Epithelial cell of esophagus (primary cell): Measurements from ENCODE around the gene MBD3L1.

ENCODE experiments used
- DNase-seq: peaks from one replicate; pipeline ENCODE4 v3.0.0; 2010; ENCODE audit warnings: low read depth
- H3K4me3 ChIP-seq: 2 replicates; pipeline ENCODE4 v1.5.1; 2011; ENCODE audit warnings: mild to moderate bottlenecking, low read length, control low read depth
- TF ChIP-seq, protein P1 (sequence below): IDR thresholded peaks from 2 replicates; pipeline ENCODE4 v1.5.1; 2011; ENCODE audit warnings: low read depth, mild to moderate bottlenecking, low read length, control low read depth, inconsistent platforms; ENCODE audit not compliant: insufficient read depth; ENCODE audit errors: missing control alignments

Gene MBD3L1

DNA sequence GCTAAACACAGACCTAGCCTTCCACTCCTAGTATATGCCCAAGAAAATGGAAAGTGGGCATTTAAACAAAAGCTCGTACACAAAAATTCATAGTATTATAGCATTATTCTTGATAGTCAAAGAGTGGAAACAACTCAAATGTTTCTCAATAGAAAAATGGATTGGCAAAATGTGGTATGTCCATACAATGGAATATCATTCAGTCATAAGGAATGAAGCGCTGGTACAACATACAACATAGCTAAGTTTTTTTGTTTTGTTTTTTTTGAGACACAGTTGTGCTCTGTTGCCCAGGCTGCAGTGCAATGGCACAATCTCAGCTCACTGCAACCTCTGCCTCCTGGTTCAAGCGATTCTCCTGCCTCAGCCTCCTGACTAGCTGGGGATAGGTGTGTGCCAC, 11.9 kb upstream of the MBD3L1 start:
- TF ChIP-seq, protein P1, sequence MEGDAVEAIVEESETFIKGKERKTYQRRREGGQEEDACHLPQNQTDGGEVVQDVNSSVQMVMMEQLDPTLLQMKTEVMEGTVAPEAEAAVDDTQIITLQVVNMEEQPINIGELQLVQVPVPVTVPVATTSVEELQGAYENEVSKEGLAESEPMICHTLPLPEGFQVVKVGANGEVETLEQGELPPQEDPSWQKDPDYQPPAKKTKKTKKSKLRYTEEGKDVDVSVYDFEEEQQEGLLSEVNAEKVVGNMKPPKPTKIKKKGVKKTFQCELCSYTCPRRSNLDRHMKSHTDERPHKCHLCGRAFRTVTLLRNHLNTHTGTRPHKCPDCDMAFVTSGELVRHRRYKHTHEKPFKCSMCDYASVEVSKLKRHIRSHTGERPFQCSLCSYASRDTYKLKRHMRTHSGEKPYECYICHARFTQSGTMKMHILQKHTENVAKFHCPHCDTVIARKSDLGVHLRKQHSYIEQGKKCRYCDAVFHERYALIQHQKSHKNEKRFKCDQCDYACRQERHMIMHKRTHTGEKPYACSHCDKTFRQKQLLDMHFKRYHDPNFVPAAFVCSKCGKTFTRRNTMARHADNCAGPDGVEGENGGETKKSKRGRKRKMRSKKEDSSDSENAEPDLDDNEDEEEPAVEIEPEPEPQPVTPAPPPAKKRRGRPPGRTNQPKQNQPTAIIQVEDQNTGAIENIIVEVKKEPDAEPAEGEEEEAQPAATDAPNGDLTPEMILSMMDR: no peak

DNA sequence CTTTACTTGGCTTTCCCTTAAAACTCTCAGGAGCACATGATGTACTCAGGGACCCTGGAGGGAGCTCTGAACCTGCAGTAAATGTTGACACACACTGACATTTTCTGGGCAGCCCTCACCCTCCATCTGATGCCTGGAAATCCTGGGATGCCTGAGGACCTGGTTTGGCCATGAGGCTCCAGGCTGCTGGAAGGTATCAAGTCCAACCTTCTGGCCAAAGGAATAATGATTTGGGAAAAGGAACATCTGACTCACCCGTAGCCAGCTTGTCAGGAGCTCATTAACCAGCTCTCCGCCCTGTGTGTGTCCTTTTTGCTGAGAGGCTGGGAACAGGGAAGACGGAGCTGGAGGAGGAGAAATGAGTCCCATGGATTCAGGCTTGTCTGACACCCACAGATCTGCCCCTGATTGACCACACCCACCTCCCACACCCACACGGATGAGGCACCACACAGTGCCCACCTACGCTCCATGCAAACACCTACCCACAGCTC, 10.4 kb upstream of the MBD3L1 start:
- H3K4me3 ChIP-seq: no peak overlapping the region
- DNase-seq: no peak
- TF ChIP-seq, protein P1: no peak

More for the DNA sequence above, 11.9 kb upstream of the MBD3L1 start:
- no peak overlapping the region for H3K4me3 ChIP-seq
- no peak for DNase-seq

DNA sequence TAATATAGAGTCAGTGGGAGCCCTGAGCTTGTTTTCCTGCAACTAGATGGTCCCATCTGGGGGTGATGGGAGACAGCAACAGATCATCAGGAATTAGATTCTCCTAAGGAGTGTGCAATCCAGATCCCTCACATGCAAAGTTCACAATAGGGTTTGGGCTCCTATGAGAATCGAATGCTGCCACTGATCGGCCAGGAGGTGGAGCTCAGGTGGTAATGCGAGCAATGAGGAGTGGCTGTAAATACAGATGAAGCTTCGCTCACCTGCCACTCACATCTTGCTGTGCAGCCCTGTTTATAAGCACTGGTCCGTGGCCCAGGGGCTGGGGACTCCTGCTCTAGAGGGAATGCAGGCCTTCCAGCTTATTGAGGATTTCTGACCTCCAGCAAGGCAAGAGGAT, 5.8 kb upstream of the MBD3L1 start:
- TF ChIP-seq, protein P1: no peak
- H3K4me3 ChIP-seq: no peak overlapping the region
- no peak for DNase-seq

DNA sequence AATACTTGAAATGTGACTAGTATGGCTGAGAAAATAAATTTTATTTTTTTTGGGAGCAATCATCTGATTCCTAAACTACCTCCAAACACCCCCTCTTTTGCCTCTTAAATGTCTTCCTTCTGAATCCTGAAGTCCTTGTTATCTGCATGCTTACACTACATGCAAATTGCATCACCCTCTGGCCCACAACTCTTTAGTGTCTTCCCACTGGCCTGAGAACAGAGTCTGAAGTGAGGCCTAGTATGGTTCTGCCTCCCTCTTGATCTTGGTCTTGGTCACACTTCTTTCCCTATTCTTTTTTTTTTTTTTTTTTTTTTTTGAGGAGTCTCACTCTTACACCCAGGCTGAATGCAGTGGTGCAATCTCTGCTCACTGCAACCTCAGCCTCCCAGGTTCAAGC, 4.9 kb upstream of the MBD3L1 start:
- TF ChIP-seq, protein P1: no peak
- DNase-seq: no peak
- no peak overlapping the region for H3K4me3 ChIP-seq

DNA sequence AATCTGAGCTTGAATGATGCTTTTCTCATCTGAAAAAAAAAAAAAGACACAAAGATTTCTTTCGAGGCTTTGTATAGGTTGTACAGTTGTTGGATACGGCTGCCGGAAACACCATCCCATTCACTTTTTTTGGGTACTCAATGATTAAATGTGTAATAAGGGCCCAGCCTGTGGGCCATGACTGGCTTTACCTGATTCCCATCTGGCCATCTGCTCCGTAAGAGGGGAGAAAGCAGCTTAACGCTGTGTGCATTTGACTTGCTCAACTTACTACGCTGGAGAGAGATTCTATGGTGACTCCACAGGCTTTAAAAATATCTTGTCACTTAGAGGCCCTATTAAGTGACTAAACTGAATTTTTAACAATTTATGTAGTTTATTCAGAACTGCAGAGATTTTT, 804 bp upstream of the MBD3L1 start:
- TF ChIP-seq, protein P1: no peak
- no peak for DNase-seq
- H3K4me3 ChIP-seq: peak overlapping the region; percentile 77

DNA sequence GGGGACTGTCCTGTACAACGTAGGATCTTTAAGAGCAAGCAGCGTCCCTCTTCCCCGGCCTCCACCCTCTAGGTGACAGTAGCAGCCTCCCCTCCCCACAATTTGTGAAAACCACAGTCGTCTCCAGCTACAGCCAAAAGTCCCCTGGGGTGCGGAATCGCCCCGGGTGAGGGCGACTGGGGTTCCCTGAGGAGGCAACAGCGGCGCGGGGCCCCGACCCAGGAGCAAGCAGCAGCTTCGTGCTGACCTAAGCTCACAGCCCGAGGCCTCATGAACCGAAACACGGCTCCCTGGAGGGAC, 395 bp upstream of the MBD3L1 start:
- TF ChIP-seq, protein P1: no peak
- DNase-seq: no peak
- H3K4me3 ChIP-seq: peak overlapping the region; percentile 77

DNA sequence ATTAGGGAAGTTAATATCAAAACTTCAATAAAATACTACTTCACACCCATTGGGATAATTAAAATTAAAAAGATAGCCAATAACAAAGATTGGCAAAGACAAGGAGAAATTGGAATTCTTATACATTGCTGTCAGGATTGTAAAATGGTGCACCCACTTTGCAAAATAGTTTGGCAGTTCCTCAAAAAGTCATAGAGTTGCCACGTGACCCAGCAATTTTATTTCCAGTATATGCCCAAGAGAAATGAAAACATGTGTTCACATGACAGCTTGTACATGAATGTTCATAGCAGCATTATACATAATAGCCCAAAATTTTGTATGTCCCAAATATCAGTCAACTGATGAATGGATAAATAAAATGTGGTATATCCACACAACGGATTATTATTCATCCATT, 3.3 kb downstream of the MBD3L1 start:
- no peak for DNase-seq
- H3K4me3 ChIP-seq: no peak overlapping the region
- TF ChIP-seq, protein P1: no peak
